A172 (cell line): ENCODE results near the gene MITF. TPM values are rescaled to one million over a fixed set of nuclear protein-coding genes. Genes with fewer than 3 reads are reported as not detected.

Experiments
- DNase-seq: peaks from one replicate; pipeline ENCODE4 v3.0.0-alpha.2; 2015; ENCODE audit warnings: low spot score
- total RNA-seq: library from RNA; depleted of rRNA; stranded (reverse); fragments of >200 nt; shearing (Covaris generic); gene quantifications from 2 replicates; pipeline ENCODE4 v1.2.3, GENCODE V29; 2014

The MITF gene
- total RNA-seq, 1 experiment from 2014 or later = 25.6 TPM

- peak; percentile 25 for DNase-seq
These were observed 99.0 kb downstream of the MITF start for GRCh38 chr3:69838217-69838616.

GRCh38 chr3:69838696-69839515, 99.6 kb downstream of the MITF start:
- no peak for DNase-seq

- no peak for DNase-seq
These were observed 103.1 kb downstream of the MITF start for GRCh38 chr3:69842351-69842750.

GRCh38 chr3:69842789-69843188, 103.5 kb downstream of the MITF start:
- DNase-seq = no peak

GRCh38 chr3:69844706-69845105, 105.4 kb downstream of the MITF start:
- no peak for DNase-seq

GRCh38 chr3:69847303-69847702, 108.0 kb downstream of the MITF start:
- DNase-seq = no peak

GRCh38 chr3:69848113-69848512, 108.8 kb downstream of the MITF start:
- no peak for DNase-seq

GRCh38 chr3:69850849-69851248, 111.6 kb downstream of the MITF start:
- DNase-seq = no peak

- DNase-seq = no peak
These were observed 113.8 kb downstream of the MITF start for GRCh38 chr3:69853027-69853426.

GRCh38 chr3:69855436-69856162, 116.3 kb downstream of the MITF start:
- peak; percentile 21 for DNase-seq

- no peak for DNase-seq
These were observed 117.9 kb downstream of the MITF start for GRCh38 chr3:69856965-69857705.

GRCh38 chr3:69861556-69861955, 122.3 kb downstream of the MITF start:
- DNase-seq = no peak

- no peak for DNase-seq
These were observed 124.9 kb downstream of the MITF start for GRCh38 chr3:69864141-69864540.

- DNase-seq = no peak
These were observed 125.5 kb downstream of the MITF start for GRCh38 chr3:69864766-69865165.

GRCh38 chr3:69865925-69866679, 126.8 kb downstream of the MITF start:
- peak; percentile 78 for DNase-seq

GRCh38 chr3:69866988-69867720, 127.9 kb downstream of the MITF start:
- DNase-seq = no peak

- no peak for DNase-seq
These were observed 128.8 kb downstream of the MITF start for GRCh38 chr3:69867941-69868505.

GRCh38 chr3:69868841-69869420, 129.7 kb downstream of the MITF start:
- DNase-seq = no peak

GRCh38 chr3:69869643-69870042, 130.4 kb downstream of the MITF start:
- peak; percentile 73 for DNase-seq

- DNase-seq = peak; percentile 35
These were observed 132.0 kb downstream of the MITF start for GRCh38 chr3:69871251-69871650.
